Lung (tissue), 12 donors: ENCODE results near the gene THADA. TPM values are rescaled to one million over a fixed set of nuclear protein-coding genes. Genes with fewer than 3 reads are reported as not detected.
A peak's percentile ranks its signal among the peaks of the same experiment; 100 is the strongest.

Experiments
- ATAC-seq: fragments of 200-7000 bp; cut with Tn5 transposase; one replicate; pipeline ENCODE4 v1.9.1; 2020; ENCODE audit warnings: moderate number of reproducible peaks; ENCODE audit not compliant: insufficient read depth, low FRiP score
- DNase-seq, 3 donors: peaks; one replicate each; pipeline ENCODE4 v3.0.0-alpha.2; 2013 to 2017
- H3K27ac ChIP-seq, 2 donors: one replicate each; pipeline ENCODE4 v1.5.1; 2013; ENCODE audit warnings: mild to moderate bottlenecking in 2 of 2, moderate library complexity in 2 of 2, control low read depth in 1 of 2, inconsistent platforms in 1 of 2, low read depth in 1 of 2, low read length in 1 of 2
- H3K27me3 ChIP-seq, 3 donors: one replicate each; pipeline ENCODE4 v1.5.1; 2013; ENCODE audit warnings: low read length in 2 of 3; ENCODE audit not compliant: control insufficient read depth in 3 of 3, insufficient read depth in 3 of 3
- H3K36me3 ChIP-seq, 4 donors: one replicate each; pipeline ENCODE4 v1.5.1; 2013; ENCODE audit warnings: low read length in 4 of 4, mild to moderate bottlenecking in 1 of 4, moderate library complexity in 1 of 4; ENCODE audit not compliant: control insufficient read depth in 4 of 4, insufficient read depth in 4 of 4
- H3K4me1 ChIP-seq, 5 donors: one replicate each; pipeline ENCODE4 v1.5.1; 2013; ENCODE audit warnings: low read length in 5 of 5, mild to moderate bottlenecking in 2 of 5, moderate library complexity in 1 of 5; ENCODE audit not compliant: control insufficient read depth in 5 of 5, insufficient read depth in 5 of 5
- H3K4me3 ChIP-seq: one replicate; pipeline ENCODE4 v1.5.1; 2013; ENCODE audit warnings: mild to moderate bottlenecking, control low read depth, moderate library complexity
- H3K9ac ChIP-seq, 2 donors: one replicate each; pipeline ENCODE4 v1.5.1; 2013; ENCODE audit warnings: low read length in 2 of 2, control low read depth in 1 of 2; ENCODE audit not compliant: insufficient read depth in 1 of 2
- H3K9me3 ChIP-seq, 4 donors: one replicate each; pipeline ENCODE4 v1.5.1; 2013; ENCODE audit warnings: low read length in 3 of 4, mild to moderate bottlenecking in 1 of 4, moderate library complexity in 1 of 4; ENCODE audit not compliant: control insufficient read depth in 4 of 4, insufficient read depth in 3 of 4
- CTCF ChIP-seq: IDR thresholded peaks from 2 replicates; pipeline ENCODE4 v1.5.1; 2012; ENCODE audit warnings: mild to moderate bottlenecking; ENCODE audit errors: control extremely low read depth, extremely low read depth
- WGBS, 2 donors: extraction: QIAGEN DNeasy Blood & Tissue Kit; methylation state at CpG; one replicate each; pipeline ENCODE4 v1.1.7; 2013; 5-methylcytosine and 5-hydroxymethylcytosine counted together
- polyA plus RNA-seq, 2 donors: library from polyadenylated mRNA; stranded (reverse); fragments of 200-250 nt; gene quantifications; one replicate each; pipeline ENCODE4 v1.2.1, GENCODE V29; 2013
- total RNA-seq, 2 donors: library from RNA; depleted of rRNA in 1 of 2; stranded (reverse); fragments of >200 nt in 1 of 2; gene quantifications; one replicate each; pipeline ENCODE4 v1.2.1, GENCODE V29; 2014 to 2021
- donor health status: control.
- donor health status: control.
- donor health status: Bipolar disorder and iron deficiency.
- donor health status: healthy.
- donor health status: DM: yes; HTN: yes; CAD: no.

The THADA gene
- total and polyA plus RNA-seq, 4 donors: 11.3 to 72.5 (median 25.2) TPM

DNA sequence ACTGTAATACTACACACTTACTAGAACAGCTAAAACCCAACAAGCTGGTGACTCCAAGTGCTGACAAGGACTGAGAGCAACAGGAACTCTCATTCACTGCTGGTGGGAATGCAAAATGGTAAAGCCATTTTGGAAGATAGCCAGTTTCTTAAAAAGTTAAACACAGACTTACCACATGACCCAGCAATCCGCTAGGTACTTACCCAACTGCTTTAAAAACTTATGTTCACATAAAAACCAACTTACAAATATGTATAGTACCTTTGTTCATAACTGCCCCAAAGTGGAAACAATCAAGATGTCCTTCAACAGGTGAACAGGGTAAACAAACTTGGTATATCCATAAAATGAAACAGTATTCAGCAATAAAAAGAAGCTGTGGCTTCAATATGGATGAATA, 216.3 kb downstream of the THADA start:
- Histone ChIP-seq H3K27ac (no peak overlapping the region), H3K36me3 (no peaks in the 10 kb centered on the region), H3K9me3 (no peaks in the 10 kb centered on the region), H3K27me3 (no peaks in the 10 kb centered on the region), H3K4me1 (peaks cover 0 to 10% (median 0%) of the 10 kb centered on the region in 5 donors), H3K9ac (no peak overlapping the region), H3K4me3 (no peak overlapping the region)
- WGBS, 2 donors: 76 to 88% methylated on average over 1 of the region's 1 CpG
- no peak for DNase-seq
- no peak for TF ChIP-seq CTCF
- no peak for ATAC-seq

GRCh38 chr2:43377327-43377726, 218.5 kb downstream of the THADA start:
- TF ChIP-seq CTCF: no peak
- H3K4me3 ChIP-seq: no peak overlapping the region
- no peaks in the 10 kb centered on the region for H3K27me3 ChIP-seq
- DNase-seq (no peak), ATAC-seq (no peak)
- peaks cover 0 to 10% (median 0%) of the 10 kb centered on the region in 5 donors for H3K4me1 ChIP-seq
- no peak overlapping the region for H3K9ac ChIP-seq
- WGBS, 2 donors: 96 to 99% methylated on average over 3 of the region's 3 CpGs
- H3K27ac ChIP-seq: no peak overlapping the region
- H3K9me3 ChIP-seq: no peaks in the 10 kb centered on the region
- no peaks in the 10 kb centered on the region for H3K36me3 ChIP-seq

DNA sequence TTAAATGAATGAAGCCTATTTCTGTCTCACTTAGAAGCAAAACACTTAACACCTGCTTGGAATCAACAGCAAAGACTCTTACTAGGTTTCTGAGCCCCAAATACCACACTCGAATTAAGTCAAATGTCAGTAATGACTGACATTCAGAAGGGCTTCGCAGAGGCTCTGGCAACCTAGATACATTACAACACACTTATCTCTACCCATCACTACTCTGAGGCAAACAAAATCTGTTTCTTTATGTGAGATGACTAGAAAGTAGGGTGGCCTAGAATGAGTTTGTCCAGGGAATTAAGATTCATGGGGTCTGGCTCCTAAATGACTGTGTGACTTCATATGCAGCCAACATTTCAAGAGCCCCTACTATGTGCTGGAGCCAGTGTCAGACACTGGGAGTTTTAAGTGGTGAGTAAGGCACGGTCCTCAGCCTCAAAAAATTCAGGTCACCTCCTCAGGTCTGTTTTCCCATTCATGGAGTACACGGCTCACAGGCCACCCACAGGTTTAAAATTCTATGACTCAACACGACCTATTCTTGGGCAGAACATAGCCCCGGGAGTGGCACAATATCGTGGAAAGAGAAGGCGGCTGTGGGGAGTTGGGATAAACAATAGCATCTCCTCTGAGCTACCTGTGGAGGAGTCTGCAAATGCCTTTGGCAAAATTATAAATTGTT, 219.2 kb downstream of the THADA start:
- no peaks in the 10 kb centered on the region for H3K27me3 ChIP-seq
- no peaks in the 10 kb centered on the region for H3K36me3 ChIP-seq
- DNase-seq (no peak), ATAC-seq (no peak)
- no peak overlapping the region for H3K9ac ChIP-seq
- peaks cover 0 to 11% (median 0%) of the 10 kb centered on the region in 5 donors for H3K4me1 ChIP-seq
- no peaks in the 10 kb centered on the region for H3K9me3 ChIP-seq
- H3K27ac ChIP-seq: peak overlapping the region in 1 of 2 donors; percentile 33
- no peak overlapping the region for H3K4me3 ChIP-seq
- no peak for TF ChIP-seq CTCF
- whole genome bisulfite sequencing, 2 donors: 88 to 90% methylated on average over 8 of the region's 8 CpGs
